HepG2 (cell line): ENCODE measurements around the gene NPPC. TPM values are rescaled to one million over a fixed set of nuclear protein-coding genes. Genes with fewer than 3 reads are reported as not detected.
A peak's percentile ranks its signal among the peaks of the same experiment; 100 is the strongest.

Experiments used
- ATAC-seq: fragments of 200-7000 bp; cut with Tn5 transposase; 3 replicates; pipeline ENCODE4 v1.9.1; 2020; ENCODE audit warnings: mild to moderate bottlenecking, moderate library complexity
- BruUV-seq: library from RNA; stranded (reverse); fragments of 400-500 nt; replicated peaks from 2 replicates; lab custom pipeline; 2021; lab: Mats Ljungman, UMichigan
- CTCF ChIA-PET: fragments of 300-600 bp; formaldehyde crosslinking; extraction: SDS; loops from one replicate; lab custom pipeline; 2021; ENCODE audit warnings: low total read pairs, inconsistent platforms, low intra/inter-chr PET ratio; lab: Yijun Ruan, JAX
- POLR2A ChIA-PET: fragments of 350-600 bp; sonication (Branson Sonifier 250); formaldehyde crosslinking; loops from one replicate; lab custom pipeline; 2020; ENCODE audit warnings: antibody characterized with exemption, inconsistent platforms; lab: Yijun Ruan, JAX
- DNase-seq: peaks from one replicate; pipeline ENCODE4 v3.0.0-alpha.2; 2015; ENCODE audit warnings: low spot score
- FAIRE-seq: peaks from 3 replicates; lab custom pipeline; 2011; peaks lifted over from hg19 to GRCh38; lab: Jason Lieb, UNC
- H2AFZ ChIP-seq: one replicate; pipeline ENCODE4 v1.6.1; 2011; ENCODE audit warnings: low read length, inconsistent platforms
- H3K27ac ChIP-seq: fragments of 300-600 bp; 3 replicates; pipeline ENCODE4 v1.8.0; 2011; ENCODE audit warnings: mixed run types, mild to moderate bottlenecking, mixed read lengths, low read length, inconsistent platforms; ENCODE audit not compliant: insufficient read depth; ENCODE audit errors: extremely low read length
- H3K27me3 ChIP-seq, 2 experiments: fragments of 200-600 bp in 1 of 2; 2 replicates in 1 of 2; 3 replicates in 1 of 2; pipeline versions ENCODE4 v1.6.0 to v1.8.0; 2011; ENCODE audit warnings: low read length in 2 of 2, mild to moderate bottlenecking in 2 of 2, moderate library complexity in 2 of 2, inconsistent platforms in 1 of 2; ENCODE audit not compliant: insufficient read depth in 2 of 2, control insufficient read depth in 1 of 2
- H3K36me3 ChIP-seq, 2 experiments: fragments of 200-600 bp in 1 of 2; replicated peaks in 1 of 2; 2 replicates in 1 of 2; 3 replicates in 1 of 2; pipeline versions ENCODE4 v1.5.1 to v1.8.0; 2011; ENCODE audit warnings: low read length in 2 of 2, inconsistent platforms in 1 of 2; ENCODE audit not compliant: insufficient read depth in 2 of 2, control insufficient read depth in 1 of 2
- H3K4me1 ChIP-seq: 2 replicates; pipeline ENCODE4 v1.5.1; 2012; ENCODE audit warnings: low read length, inconsistent platforms; ENCODE audit not compliant: insufficient read depth
- H3K4me2 ChIP-seq: 2 replicates; pipeline ENCODE4 v1.6.0; 2011; ENCODE audit warnings: low read depth, low read length, inconsistent platforms
- H3K4me3 ChIP-seq, 3 experiments: fragments of 200-600 bp in 1 of 3; sonication (generic), shearing (Covaris generic) in 1 of 3; replicated peaks in 1 of 3; 2 replicates each; pipeline ENCODE4 v1.5.1; 2011 to 2016; ENCODE audit warnings: low read length in 3 of 3, inconsistent platforms in 2 of 3, low read depth in 2 of 3, mild to moderate bottlenecking in 2 of 3, control low read depth in 1 of 3, mixed read lengths in 1 of 3; ENCODE audit not compliant: insufficient read depth in 1 of 3
- H3K79me2 ChIP-seq: one replicate; pipeline ENCODE4 v1.6.1; 2011; ENCODE audit warnings: low read length, inconsistent platforms; ENCODE audit not compliant: insufficient read depth
- H3K9ac ChIP-seq: 2 replicates; pipeline ENCODE4 v1.6.0; 2011; ENCODE audit warnings: mild to moderate bottlenecking, low read depth, low read length, inconsistent platforms; ENCODE audit not compliant: insufficient read depth
- H3K9me3 ChIP-seq: 2 replicates; pipeline ENCODE4 v1.5.1; 2012; ENCODE audit warnings: mild to moderate bottlenecking, low read length
- H4K20me1 ChIP-seq: 2 replicates; pipeline ENCODE4 v1.6.0; 2011; ENCODE audit warnings: inconsistent platforms, mild to moderate bottlenecking, low read length, moderate library complexity; ENCODE audit not compliant: insufficient read depth
- ATF6 ChIP-seq: sonication (generic); formaldehyde crosslinking; conservative IDR thresholded peaks from 2 replicates; pipeline ENCODE4 v1.4.0; 2020; ENCODE audit warnings: missing genetic modification reagents
- HNF4G ChIP-seq, 2 experiments: sonication (generic) in 1 of 2; formaldehyde crosslinking in 1 of 2; IDR thresholded peaks; 2 replicates each; pipeline versions ENCODE4 v1.4.0 to v1.6.1; 2011 to 2020; ENCODE audit warnings: borderline replicate concordance in 2 of 2, low read depth in 2 of 2, mild to moderate bottlenecking in 2 of 2, low read length in 1 of 2, missing genetic modification reagents in 1 of 2, moderate library complexity in 1 of 2
- NFIB ChIP-seq: sonication (generic); formaldehyde crosslinking; IDR thresholded peaks from 2 replicates; pipeline ENCODE4 v1.9.0; 2021; ENCODE audit warnings: missing genetic modification reagents, mild to moderate bottlenecking, borderline replicate concordance
- POLR2G ChIP-seq: fragments of 200-400 bp; formaldehyde crosslinking; IDR thresholded peaks from 2 replicates; pipeline ENCODE4 v1.6.1; 2018; ENCODE audit warnings: mild to moderate bottlenecking, low read depth, low read length, moderate library complexity
- RFX1 ChIP-seq: fragments of 450-650 bp; IDR thresholded peaks from 2 replicates; pipeline ENCODE4 v1.6.1; 2017
- SNAI1 ChIP-seq: sonication (generic); formaldehyde crosslinking; IDR thresholded peaks from 2 replicates; pipeline ENCODE4 v1.5.0; 2020; ENCODE audit warnings: mild to moderate bottlenecking, missing genetic modification reagents, borderline replicate concordance
- STAT6 ChIP-seq: sonication (generic); formaldehyde crosslinking; IDR thresholded peaks from 2 replicates; pipeline ENCODE4 v1.4.0; 2020; ENCODE audit warnings: missing genetic modification reagents, mild to moderate bottlenecking, borderline replicate concordance
- ZBTB37 ChIP-seq: sonication (generic); formaldehyde crosslinking; IDR thresholded peaks from 2 replicates; pipeline ENCODE4 v1.4.0; 2020; ENCODE audit warnings: mild to moderate bottlenecking, missing genetic modification reagents
- ZIK1 ChIP-seq: sonication (generic); formaldehyde crosslinking; IDR thresholded peaks from 2 replicates; pipeline ENCODE4 v1.5.0; 2020; ENCODE audit warnings: mild to moderate bottlenecking, low read depth, missing genetic modification reagents, borderline replicate concordance
- ZKSCAN5 ChIP-seq: sonication (generic); formaldehyde crosslinking; IDR thresholded peaks from 2 replicates; pipeline ENCODE4 v1.5.1; 2020; ENCODE audit warnings: mild to moderate bottlenecking, missing genetic modification reagents
- ZNF703 ChIP-seq: sonication (generic); formaldehyde crosslinking; IDR thresholded peaks from 2 replicates; pipeline ENCODE4 v1.5.1; 2020; ENCODE audit warnings: missing genetic modification reagents, mild to moderate bottlenecking, moderate library complexity, borderline replicate concordance
- ZSCAN21 ChIP-seq: sonication (generic); formaldehyde crosslinking; IDR thresholded peaks from 2 replicates; pipeline ENCODE4 v1.8.0; 2022; ENCODE audit warnings: mild to moderate bottlenecking, missing genetic modification reagents, moderate library complexity, borderline replicate concordance
- WGBS: methylation state at CpG from one replicate; pipeline ENCODE4 v1.1.6; 2017; ENCODE audit warnings: low lambda C conversion rate; 5-methylcytosine and 5-hydroxymethylcytosine counted together
- in situ Hi-C: cut with HindIII; loops from 2 replicates; pipeline ENCODE4 v1.10.0; 2017; ENCODE audit warnings: low pct_unique_long_range_greater_than_20kb; ENCODE audit not compliant: extremely low pct_ligation_motif_present
- intact Hi-C: fragments of 100-400 bp; cut with micrococcal nuclease; formaldehyde crosslinking; loops from one replicate; pipeline ENCODE4 v1.10.0; 2022; ENCODE audit not compliant: unreplicated experiment
- polyA plus RNA-seq, 8 experiments: library from polyadenylated mRNA; depleted of rRNA in 3 of 8; stranded (reverse) in 7 of 8; unstranded in 1 of 8; fragments of >200 nt; fragmentation: Illumina TruSeq in 4 of 8; extraction: Trizol in 4 of 8; gene quantifications; 2 replicates each; pipeline versions ENCODE4 v1.2.1 to v1.2.3, GENCODE V29; 2011 to 2016; ENCODE audit warnings: low read depth in 4 of 8, missing spikeins in 1 of 8, mixed read lengths in 1 of 8; ENCODE audit not compliant: insufficient read depth in 1 of 8
- total RNA-seq, 5 experiments: library from RNA; depleted of rRNA; stranded (reverse); fragments of >200 nt; fragmentation: Illumina TruSeq; extraction: Trizol; gene quantifications; 2 replicates each; pipeline ENCODE4 v1.2.3, GENCODE V29; 2016; ENCODE audit warnings: low read depth in 1 of 5
- TF ChIP-seq, protein P1 (sequence below): sonication (generic); formaldehyde crosslinking; IDR thresholded peaks from 2 replicates; pipeline ENCODE4 v1.5.0; 2020; ENCODE audit warnings: missing genetic modification reagents, mild to moderate bottlenecking, borderline replicate concordance

Gene NPPC
- total and polyA plus RNA-seq, 2 of the 13 experiments (the other 11 are each of a cell fraction or from before 2014, with no cell fraction given), result 0.11 TPM; not detected in 1

DNA sequence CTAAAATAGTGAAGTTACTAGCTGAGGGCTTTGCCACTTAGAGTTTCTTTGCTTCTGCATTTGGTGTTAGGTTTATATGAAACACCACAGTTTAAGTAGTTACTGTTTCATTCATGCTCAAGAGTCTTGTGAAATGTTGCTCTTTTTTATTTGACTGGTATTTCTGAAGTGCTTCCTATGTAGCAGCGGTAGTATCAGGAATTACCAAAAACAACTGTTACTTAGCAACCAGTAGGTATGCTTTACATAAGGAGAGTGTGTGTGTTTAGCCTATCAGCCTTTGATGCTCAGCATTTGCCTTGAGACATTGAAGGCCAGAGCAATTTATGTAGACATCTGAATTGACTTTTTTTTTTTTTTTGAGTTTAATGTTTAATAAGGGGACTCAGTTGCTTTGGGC, 38.9 kb upstream of the NPPC start (continued):
- peak; percentile 71 for TF ChIP-seq RFX1
- TF ChIP-seq HNF4G (IDR thresholded peaks at IDR 0.05; ENCODE audit: borderline replicate concordance, low read depth, low read length), result no peak
- TF ChIP-seq HNF4G (CRISPR knock-in tag; IDR thresholded peaks at IDR 0.05; ENCODE audit: borderline replicate concordance, low read depth), result no peak
- TF ChIP-seq ZKSCAN5 (CRISPR knock-in tag), result no peak
- TF ChIP-seq ZSCAN21 (CRISPR knock-in tag), result no peak
- no peak for TF ChIP-seq ZBTB37 (CRISPR knock-in tag)

- ChIA-PET POLR2A (interaction anchor here (0.6 to 2.6 kb wide), 6 partner anchors 9 to 27 kb away, joined by 3 to 11 read pairs (median 3); no protein-coding TSS in a partner anchor), CTCF (no interaction called here)
- H3K36me3 ChIP-seq, result no peaks in the 10 kb centered on the region
- FAIRE-seq, result no peak
- BruUV-seq, result TSS peak; percentile 46
- H3K27ac ChIP-seq, result peak within 1 kb of the TSS; percentile 77
- H2AFZ ChIP-seq, result peak within 1 kb of the TSS; percentile 31
- in situ Hi-C loops (no loop called here), intact Hi-C loops (loop anchor here (5.0 kb wide), 1 partner anchor 34 kb away; the partner anchor contains the start of gene NPPC)
- 0 out of 2 replicates have a peak, but pooled peaks cover 4% of the 10 kb centered on the region for H4K20me1 ChIP-seq
- 1% methylated on average over 64 of the region's 83 CpGs for WGBS
- no peaks in the 10 kb centered on the region for H3K27me3 ChIP-seq
- H3K4me2 ChIP-seq, result peak within 1 kb of the TSS; percentile 90
- peak; percentile 93 for ATAC-seq
- H3K4me1 ChIP-seq, result peaks cover 65% of the 10 kb centered on the region
- peak; percentile 81 for DNase-seq
- H3K9me3 ChIP-seq, result no peaks in the 10 kb centered on the region
- H3K4me3 ChIP-seq, result peak within 1 kb of the TSS; percentile 88 to 97 (median 93)
- peaks cover 40% of the 10 kb centered on the region for H3K79me2 ChIP-seq
- peak within 1 kb of the TSS; percentile 87 for H3K9ac ChIP-seq
- TF ChIP-seq NFIB (CRISPR knock-in tag) (no peak), STAT6 (peak; percentile 74; the same call in 1 of the 2 replicates), POLR2G (peak; percentile 96), ZIK1 (peak; percentile 92; the same call in 1 of the 2 replicates), SNAI1 (no peak; the same call in 1 of the 2 replicates), ATF6 (no peak), ZNF703 (CRISPR knock-in tag) (peak; percentile 61; the same call in 1 of the 2 replicates)
- TF ChIP-seq, protein P1, sequence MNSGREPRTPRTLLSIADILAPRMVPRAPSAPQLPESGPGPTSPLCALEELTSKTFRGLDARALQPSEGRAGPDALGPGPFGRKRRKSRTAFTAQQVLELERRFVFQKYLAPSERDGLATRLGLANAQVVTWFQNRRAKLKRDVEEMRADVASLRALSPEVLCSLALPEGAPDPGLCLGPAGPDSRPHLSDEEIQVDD (CRISPR knock-in tag), result peak; percentile 68
These were observed 35.4 kb upstream of the NPPC start, which contains the start of gene DIS3L2 for GRCh38 chr2:231961349-231962166. TSS of gene DIS3L2 (plus strand) at chr2:231961713. CDS start at chr2:232014928, 53,215 bp downstream.
